ENCODE measurements around the gene LRRC56. TPM values are rescaled to one million over a fixed set of nuclear protein-coding genes. Genes with fewer than 3 reads are reported as not detected.

Gene LRRC56
- total RNA-seq, 1 experiment from 2014 or later = 3.4 TPM

GRCh38 chr11:556662-557256, 19.4 kb downstream of the LRRC56 start:
- Histone ChIP-seq H2BK15ac (ENCODE audit: low read depth, low read length) (no peak overlapping the region), H3T11ph (ENCODE audit: low read length) (no peak overlapping the region), H2BK120ac (ENCODE audit: low read depth, low read length, poor library complexity, severe bottlenecking) (no peak overlapping the region), H3K23ac (ENCODE audit: insufficient read length, low read depth, low read length) (no peak overlapping the region), H3K9ac (ENCODE audit: extremely low read depth, insufficient read length, low read length) (no peak overlapping the region), H3K27me3 (ENCODE audit: insufficient read depth, low read length) (peaks cover 5% of the 10 kb centered on the region; the same call in 1 of the 2 replicates), H4K8ac (replicated peaks; ENCODE audit: insufficient read length, low read depth, low read length) (no peak overlapping the region), H3K18ac (ENCODE audit: insufficient read length, low read depth, low read length) (no peak overlapping the region), H3K27ac (ENCODE audit: insufficient read length, low read depth, low read length) (no peak overlapping the region), H2BK5ac (ENCODE audit: insufficient read length, low read length) (no peak overlapping the region), H4K20me1 (ENCODE audit: control insufficient read depth, insufficient read depth, insufficient read length) (no peaks in the 10 kb centered on the region), H4K91ac (ENCODE audit: insufficient read length, low read depth, low read length) (no peak overlapping the region), H4K5ac (ENCODE audit: insufficient read length, low read depth, low read length) (no peak overlapping the region), H3K79me1 (ENCODE audit: insufficient read depth, low read depth, low read length, poor library complexity, severe bottlenecking) (no peaks in the 10 kb centered on the region), H3K23me2 (ENCODE audit: insufficient read length, low read depth, low read length, poor library complexity, severe bottlenecking) (peaks cover 12% of the 10 kb centered on the region), H3K79me2 (ENCODE audit: insufficient read depth, low read length) (no peaks in the 10 kb centered on the region), H3K4me2 (ENCODE audit: insufficient read depth, insufficient read length, low read length) (peak overlapping the region; percentile 20), H3K56ac (ENCODE audit: insufficient read length, low read depth, low read length) (no peak overlapping the region), H3K9me3 (ENCODE audit: control insufficient read depth, low read depth, low read length) (no peaks in the 10 kb centered on the region), H3K4me1 (ENCODE audit: insufficient read depth, low read length) (no peaks in the 10 kb centered on the region), H2AK5ac (ENCODE audit: insufficient read length, low read length) (no peak overlapping the region), H3K14ac (ENCODE audit: insufficient read depth, low read length) (no peak overlapping the region), H3K4ac (ENCODE audit: low read depth, low read length) (no peak overlapping the region), H2BK20ac (ENCODE audit: low read depth, low read length, poor library complexity, severe bottlenecking) (no peak overlapping the region), H2AFZ (ENCODE audit: low read length) (no peak overlapping the region), H2BK12ac (ENCODE audit: insufficient read length, low read depth, low read length) (no peak overlapping the region)
- no peak for DNase-seq
- TF ChIP-seq CTCF (conservative IDR thresholded peaks at IDR 0.05) = no peak
- H3K9me3 Mint-ChIP-seq = no peaks in the 10 kb centered on the region; a peak in 2 of 5 replicates
- WGBS (ENCODE audit: extremely low coverage, insufficient read length, low lambda C conversion rate) = no CpG with 5 or more reads among the region's 22 CpGs
- H3K27me3 Mint-ChIP-seq (ENCODE audit: low read depth) = peaks cover 34% of the 10 kb centered on the region
- peaks cover 7 to 22% of the 10 kb centered on the region in 2 experiments for H3K4me1 Mint-ChIP-seq
- peaks cover 0 to 2% (median 0%) of the 10 kb centered on the region in 3 experiments; a peak in 5 of 7 replicates for H3K36me3 Mint-ChIP-seq (ENCODE audit: insufficient read depth in 1 of 3, low read depth in 3 of 3)
- no peak overlapping the region for H3K27ac Mint-ChIP-seq
- H3K4me3 Mint-ChIP-seq = peak overlapping the region; percentile 54 to 82
